Gastroesophageal sphincter (tissue), 3 donors: ENCODE data around the gene SCARF1.

Experiments
- POLR2A ChIP-seq, 2 donors: fragments of 450-650 bp; IDR thresholded peaks; one replicate each; pipeline ENCODE4 v1.6.1; 2017; ENCODE audit warnings: antibody characterized with exemption in 2 of 2, mild to moderate bottlenecking in 2 of 2, moderate library complexity in 1 of 2
- POLR2AphosphoS5 ChIP-seq: sonication (generic); formaldehyde crosslinking; IDR thresholded peaks from one replicate; pipeline ENCODE4 v1.6.1; 2017; ENCODE audit warnings: antibody characterized with exemption
- TF ChIP-seq, protein P1 (sequence below), 4 experiments: fragments of 200-600 bp in 2 of 4; fragments of 450-650 bp in 2 of 4; sonication (generic) in 1 of 4; IDR thresholded peaks; one replicate each; pipeline ENCODE4 v1.5.1; 2017 to 2019; ENCODE audit warnings: antibody characterized with exemption in 4 of 4, mild to moderate bottlenecking in 2 of 4, moderate library complexity in 2 of 4

DNA sequence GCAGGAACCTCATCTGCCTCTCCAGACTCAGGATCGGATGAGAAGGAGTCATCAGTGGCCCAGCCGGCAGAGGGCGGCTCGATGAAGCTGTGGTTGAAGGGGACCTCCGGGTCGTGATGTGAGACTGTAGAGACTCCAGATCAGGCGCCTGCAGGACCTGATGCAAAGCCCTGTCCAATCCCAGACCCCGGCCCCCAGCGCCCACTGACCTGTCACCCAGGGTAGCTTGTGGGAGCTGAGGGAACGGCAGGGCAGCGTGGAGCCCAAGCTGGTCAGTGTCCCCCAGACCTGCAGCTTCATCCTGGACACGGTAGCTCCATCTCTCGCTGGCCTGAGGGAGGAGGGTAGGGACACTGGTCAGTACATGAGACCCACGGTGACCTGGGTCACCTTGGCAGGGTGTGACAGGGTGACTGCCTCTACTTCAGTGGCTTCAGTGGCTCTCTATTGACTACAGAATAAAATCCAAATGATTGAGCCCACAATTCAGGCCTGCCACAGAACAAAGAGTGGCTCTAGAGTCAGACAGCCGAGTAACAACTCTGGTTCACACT is 8.7 kb downstream of the SCARF1 start:
- no peak for TF ChIP-seq POLR2A (IDR thresholded peaks at IDR 0.05)
- TF ChIP-seq, protein P1, sequence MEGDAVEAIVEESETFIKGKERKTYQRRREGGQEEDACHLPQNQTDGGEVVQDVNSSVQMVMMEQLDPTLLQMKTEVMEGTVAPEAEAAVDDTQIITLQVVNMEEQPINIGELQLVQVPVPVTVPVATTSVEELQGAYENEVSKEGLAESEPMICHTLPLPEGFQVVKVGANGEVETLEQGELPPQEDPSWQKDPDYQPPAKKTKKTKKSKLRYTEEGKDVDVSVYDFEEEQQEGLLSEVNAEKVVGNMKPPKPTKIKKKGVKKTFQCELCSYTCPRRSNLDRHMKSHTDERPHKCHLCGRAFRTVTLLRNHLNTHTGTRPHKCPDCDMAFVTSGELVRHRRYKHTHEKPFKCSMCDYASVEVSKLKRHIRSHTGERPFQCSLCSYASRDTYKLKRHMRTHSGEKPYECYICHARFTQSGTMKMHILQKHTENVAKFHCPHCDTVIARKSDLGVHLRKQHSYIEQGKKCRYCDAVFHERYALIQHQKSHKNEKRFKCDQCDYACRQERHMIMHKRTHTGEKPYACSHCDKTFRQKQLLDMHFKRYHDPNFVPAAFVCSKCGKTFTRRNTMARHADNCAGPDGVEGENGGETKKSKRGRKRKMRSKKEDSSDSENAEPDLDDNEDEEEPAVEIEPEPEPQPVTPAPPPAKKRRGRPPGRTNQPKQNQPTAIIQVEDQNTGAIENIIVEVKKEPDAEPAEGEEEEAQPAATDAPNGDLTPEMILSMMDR (IDR thresholded peaks at IDR 0.05): no peak
- no peak for TF ChIP-seq POLR2AphosphoS5
